Measurements from ENCODE around the gene DPYSL3. TPM values are rescaled to one million over a fixed set of nuclear protein-coding genes. Genes with fewer than 3 reads are reported as not detected.

Gene DPYSL3
- polyA plus RNA-seq, 4 donors, result 2.2 to 32.0 (median 13.7) TPM

DNA sequence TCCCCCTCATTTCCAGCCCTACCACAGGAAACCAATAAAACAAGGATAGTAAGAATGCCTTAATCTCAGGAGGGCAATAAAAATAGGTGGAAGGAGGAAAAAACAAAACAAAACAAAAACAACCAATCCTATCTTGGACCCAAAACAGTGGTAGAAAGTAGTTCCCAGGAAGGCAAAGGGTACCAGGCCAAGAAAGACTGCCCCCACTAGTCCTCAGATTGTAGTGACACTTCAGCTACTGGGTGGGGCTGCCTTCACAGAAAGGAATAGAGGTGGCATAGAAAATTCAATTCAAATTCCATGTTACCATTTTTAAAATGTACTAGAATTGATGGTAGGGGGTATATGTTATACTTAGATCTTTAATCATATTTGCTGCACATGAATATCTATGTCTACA is 59.3 kb downstream of the DPYSL3 start:
- Histone ChIP-seq H3K4me3 (ENCODE audit: low read depth in 1 of 3, low read length in 3 of 3) (no peak overlapping the region), H3K27me3 (ENCODE audit: control insufficient read depth in 3 of 3, insufficient read depth in 3 of 3, low read length in 3 of 3) (peaks cover 5 to 39% (median 8%) of the 10 kb centered on the region in 3 donors), H3K27ac (ENCODE audit: low read depth in 1 of 3, low read length in 2 of 3) (no peak overlapping the region), H3K36me3 (ENCODE audit: control insufficient read depth in 3 of 3, insufficient read depth in 2 of 3, low read depth in 1 of 3, low read length in 3 of 3) (no peaks in the 10 kb centered on the region), H3K9me3 (ENCODE audit: control insufficient read depth in 2 of 2, insufficient read depth in 1 of 2, low read depth in 1 of 2, low read length in 1 of 2) (no peaks in the 10 kb centered on the region), H3K4me1 (ENCODE audit: control insufficient read depth in 3 of 3, insufficient read depth in 2 of 3, low read depth in 1 of 3, low read length in 2 of 3) (peaks cover 0 to 10% (median 0%) of the 10 kb centered on the region in 3 donors)
- DNase-seq (no peak), FAIRE-seq (no peak)

DNA sequence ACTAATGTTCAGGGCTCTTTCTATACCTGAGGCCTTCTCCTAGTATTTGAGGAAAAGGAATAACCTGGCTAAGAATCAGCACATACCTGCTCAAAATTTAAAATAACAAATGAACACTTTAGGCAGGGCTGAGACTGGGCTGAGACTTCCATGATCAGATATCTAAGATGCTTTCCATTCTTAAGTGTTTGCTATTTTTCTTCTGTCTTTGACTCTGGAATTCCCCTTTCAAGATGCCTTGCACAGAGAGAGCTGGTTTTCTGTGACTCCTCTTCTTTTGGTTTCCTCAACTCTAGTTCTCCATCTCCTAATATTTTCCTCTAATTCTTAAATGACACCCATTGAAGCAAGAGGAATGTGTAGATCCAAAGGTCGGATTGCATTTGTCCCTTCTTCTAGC is 61.1 kb downstream of the DPYSL3 start:
- FAIRE-seq (no peak), DNase-seq (no peak)
- Histone ChIP-seq H3K27ac (ENCODE audit: low read depth in 1 of 3, low read length in 2 of 3) (no peak overlapping the region), H3K9me3 (ENCODE audit: control insufficient read depth in 2 of 2, insufficient read depth in 1 of 2, low read depth in 1 of 2, low read length in 1 of 2) (no peaks in the 10 kb centered on the region), H3K4me1 (ENCODE audit: control insufficient read depth in 3 of 3, insufficient read depth in 2 of 3, low read depth in 1 of 3, low read length in 2 of 3) (no peaks in the 10 kb centered on the region), H3K36me3 (ENCODE audit: control insufficient read depth in 3 of 3, insufficient read depth in 2 of 3, low read depth in 1 of 3, low read length in 3 of 3) (no peaks in the 10 kb centered on the region), H3K4me3 (ENCODE audit: low read depth in 1 of 3, low read length in 3 of 3) (no peak overlapping the region), H3K27me3 (ENCODE audit: control insufficient read depth in 3 of 3, insufficient read depth in 3 of 3, low read length in 3 of 3) (peaks cover 5 to 24% (median 8%) of the 10 kb centered on the region in 3 donors)
- 55 to 80% (median 64%) methylated on average over 1 of the region's 1 CpG for WGBS, 3 donors

DNA sequence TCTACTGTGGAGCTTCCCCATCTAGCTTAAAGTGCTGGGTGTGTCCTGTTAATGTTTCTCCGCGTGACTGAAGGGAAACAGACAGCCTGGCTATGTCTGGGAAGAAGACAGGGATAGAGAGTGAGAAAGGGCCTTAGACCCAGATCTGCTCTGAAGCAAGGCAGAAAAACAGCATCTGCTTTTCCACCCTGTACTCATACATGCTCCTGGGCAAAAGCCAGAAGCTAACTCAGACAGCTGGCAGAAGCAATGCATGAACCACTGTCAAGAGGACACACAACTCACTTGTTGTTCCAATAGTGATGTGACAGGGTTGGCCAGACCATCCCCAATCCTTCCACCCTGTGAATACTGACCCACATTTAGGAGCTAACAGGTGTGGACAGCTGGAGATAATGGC is 63.3 kb downstream of the DPYSL3 start:
- Histone ChIP-seq H3K4me1 (ENCODE audit: control insufficient read depth in 3 of 3, insufficient read depth in 2 of 3, low read depth in 1 of 3, low read length in 2 of 3) (no peaks in the 10 kb centered on the region), H3K36me3 (ENCODE audit: control insufficient read depth in 3 of 3, insufficient read depth in 2 of 3, low read depth in 1 of 3, low read length in 3 of 3) (no peaks in the 10 kb centered on the region), H3K4me3 (ENCODE audit: low read depth in 1 of 3, low read length in 3 of 3) (no peak overlapping the region), H3K27me3 (ENCODE audit: control insufficient read depth in 3 of 3, insufficient read depth in 3 of 3, low read length in 3 of 3) (peaks cover 0 to 5% (median 0%) of the 10 kb centered on the region in 3 donors), H3K27ac (ENCODE audit: low read depth in 1 of 3, low read length in 2 of 3) (peak overlapping the region in 1 of 3 donors; percentile 72), H3K9me3 (ENCODE audit: control insufficient read depth in 2 of 2, insufficient read depth in 1 of 2, low read depth in 1 of 2, low read length in 1 of 2) (no peaks in the 10 kb centered on the region)
- FAIRE-seq (no peak), DNase-seq (no peak)
- 61 to 90% (median 67%) methylated on average over 2 of the region's 2 CpGs for WGBS, 3 donors

DNA sequence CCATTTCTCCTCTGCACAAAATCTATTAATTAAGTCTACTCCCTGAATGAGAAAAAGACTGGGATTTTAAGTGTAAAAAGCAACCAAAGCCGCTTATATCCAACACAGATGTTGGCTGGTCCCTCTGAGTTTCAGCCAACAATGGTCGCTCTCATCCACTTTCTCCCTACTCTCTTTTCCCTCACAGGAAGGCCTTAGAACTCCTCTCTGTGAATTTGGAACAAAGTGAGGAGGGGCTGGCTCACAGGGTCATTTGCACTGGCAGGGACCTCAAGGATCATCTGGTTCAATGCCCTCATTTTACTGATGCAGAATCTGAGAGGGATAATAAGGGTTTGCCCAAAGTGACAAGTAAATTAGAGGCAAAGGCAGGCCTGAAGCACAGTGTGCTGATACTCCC is 64.0 kb downstream of the DPYSL3 start:
- WGBS, 3 donors, result 60 to 90% (median 83%) methylated on average over 2 of the region's 2 CpGs
- Histone ChIP-seq H3K36me3 (ENCODE audit: control insufficient read depth in 3 of 3, insufficient read depth in 2 of 3, low read depth in 1 of 3, low read length in 3 of 3) (no peaks in the 10 kb centered on the region), H3K27me3 (ENCODE audit: control insufficient read depth in 3 of 3, insufficient read depth in 3 of 3, low read length in 3 of 3) (no peaks in the 10 kb centered on the region), H3K4me3 (ENCODE audit: low read depth in 1 of 3, low read length in 3 of 3) (no peak overlapping the region), H3K9me3 (ENCODE audit: control insufficient read depth in 2 of 2, insufficient read depth in 1 of 2, low read depth in 1 of 2, low read length in 1 of 2) (no peaks in the 10 kb centered on the region), H3K4me1 (ENCODE audit: control insufficient read depth in 3 of 3, insufficient read depth in 2 of 3, low read depth in 1 of 3, low read length in 2 of 3) (no peaks in the 10 kb centered on the region), H3K27ac (ENCODE audit: low read depth in 1 of 3, low read length in 2 of 3) (peak overlapping the region in 1 of 3 donors; percentile 73)
- FAIRE-seq (no peak), DNase-seq (no peak)

DNA sequence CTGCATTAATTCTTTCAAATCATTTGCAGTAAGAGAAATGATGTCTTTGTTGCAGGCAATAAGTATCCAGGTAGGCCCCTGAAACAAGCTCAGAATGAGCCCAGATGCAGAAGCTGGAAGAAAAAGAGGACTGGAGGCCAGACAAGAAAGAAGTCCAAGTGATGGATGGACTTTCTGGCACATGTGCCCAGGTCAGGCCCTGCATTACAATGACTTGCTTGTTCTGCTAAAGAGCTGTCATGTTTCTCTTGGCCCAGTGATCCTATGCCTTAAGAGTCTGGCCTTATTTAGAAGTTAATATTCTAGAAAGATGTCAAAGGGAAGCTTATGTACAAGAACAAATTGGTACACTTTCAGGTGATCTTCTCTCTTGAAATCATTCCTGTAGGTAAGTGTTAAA is 64.8 kb downstream of the DPYSL3 start:
- DNase-seq, result no peak
- H3K4me1 ChIP-seq (ENCODE audit: control insufficient read depth in 3 of 3, insufficient read depth in 2 of 3, low read depth in 1 of 3, low read length in 2 of 3), result no peaks in the 10 kb centered on the region
- no peaks in the 10 kb centered on the region for H3K36me3 ChIP-seq (ENCODE audit: control insufficient read depth in 3 of 3, insufficient read depth in 2 of 3, low read depth in 1 of 3, low read length in 3 of 3)
- H3K9me3 ChIP-seq (ENCODE audit: control insufficient read depth in 2 of 2, insufficient read depth in 1 of 2, low read depth in 1 of 2, low read length in 1 of 2), result no peaks in the 10 kb centered on the region
- H3K27ac ChIP-seq (ENCODE audit: low read depth in 1 of 3, low read length in 2 of 3), result peak overlapping the region in 1 of 3 donors; percentile 27
- no peak for FAIRE-seq
- H3K27me3 ChIP-seq (ENCODE audit: control insufficient read depth in 3 of 3, insufficient read depth in 3 of 3, low read length in 3 of 3), result no peaks in the 10 kb centered on the region
- H3K4me3 ChIP-seq (ENCODE audit: low read depth in 1 of 3, low read length in 3 of 3), result no peak overlapping the region

DNA sequence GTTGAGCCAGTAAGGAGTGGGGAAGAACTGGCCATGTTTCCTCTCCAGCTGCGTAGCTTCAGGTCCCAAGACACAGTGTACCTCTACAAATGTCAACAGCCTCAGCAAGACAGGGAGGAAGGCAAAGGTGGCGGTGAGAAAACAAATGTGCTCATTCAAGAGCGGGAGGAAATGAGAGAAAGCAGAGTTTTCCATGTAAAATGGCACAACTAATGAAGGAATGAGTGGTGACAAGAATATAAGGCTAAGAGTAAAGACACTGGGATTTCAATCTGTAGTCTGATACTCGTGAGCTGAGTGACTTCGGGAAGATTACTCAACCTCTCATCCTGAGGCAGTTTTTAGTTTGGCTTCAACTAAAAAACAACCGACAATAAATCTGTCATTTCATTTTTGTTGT is 67.6 kb downstream of the DPYSL3 start:
- peaks cover 0 to 3% (median 0%) of the 10 kb centered on the region in 3 donors for H3K4me1 ChIP-seq (ENCODE audit: control insufficient read depth in 3 of 3, insufficient read depth in 2 of 3, low read depth in 1 of 3, low read length in 2 of 3)
- no peak for DNase-seq
- no peaks in the 10 kb centered on the region for H3K27me3 ChIP-seq (ENCODE audit: control insufficient read depth in 3 of 3, insufficient read depth in 3 of 3, low read length in 3 of 3)
- H3K27ac ChIP-seq (ENCODE audit: low read depth in 1 of 3, low read length in 2 of 3), result no peak overlapping the region
- H3K9me3 ChIP-seq (ENCODE audit: control insufficient read depth in 2 of 2, insufficient read depth in 1 of 2, low read depth in 1 of 2, low read length in 1 of 2), result no peaks in the 10 kb centered on the region
- no peak for FAIRE-seq
- H3K4me3 ChIP-seq (ENCODE audit: low read depth in 1 of 3, low read length in 3 of 3), result no peak overlapping the region
- H3K36me3 ChIP-seq (ENCODE audit: control insufficient read depth in 3 of 3, insufficient read depth in 2 of 3, low read depth in 1 of 3, low read length in 3 of 3), result no peaks in the 10 kb centered on the region
- 81 to 93% (median 87%) methylated on average over 6 of the region's 6 CpGs for WGBS, 3 donors

DNA sequence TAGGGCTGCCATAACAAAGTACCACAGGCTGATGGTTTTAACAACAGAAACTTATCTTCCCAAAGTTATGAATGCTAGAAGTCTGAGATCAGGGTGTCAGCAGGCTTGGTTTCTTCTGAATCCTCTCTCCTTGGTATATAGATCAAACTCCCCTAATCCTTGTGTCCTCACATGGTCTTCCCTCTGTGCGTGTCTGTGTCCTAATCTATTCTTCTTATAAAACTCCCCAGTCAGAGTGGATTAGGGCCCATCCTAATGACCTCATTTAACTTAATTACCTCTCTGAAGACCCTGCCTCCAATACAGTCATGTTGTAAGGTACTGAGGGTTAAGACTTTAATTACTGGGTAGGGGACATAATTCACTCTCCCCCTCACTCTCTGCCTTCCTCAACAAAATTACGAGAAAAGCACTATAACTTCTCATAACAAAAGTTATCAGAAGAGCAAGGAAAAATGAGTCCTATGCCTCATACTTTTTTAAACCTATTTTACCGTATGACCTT is 68.6 kb downstream of the DPYSL3 start:
- Histone ChIP-seq H3K36me3 (ENCODE audit: control insufficient read depth in 3 of 3, insufficient read depth in 2 of 3, low read depth in 1 of 3, low read length in 3 of 3) (no peaks in the 10 kb centered on the region), H3K4me3 (ENCODE audit: low read depth in 1 of 3, low read length in 3 of 3) (no peak overlapping the region), H3K4me1 (ENCODE audit: control insufficient read depth in 3 of 3, insufficient read depth in 2 of 3, low read depth in 1 of 3, low read length in 2 of 3) (peaks cover 0 to 3% (median 0%) of the 10 kb centered on the region in 3 donors), H3K27me3 (ENCODE audit: control insufficient read depth in 3 of 3, insufficient read depth in 3 of 3, low read length in 3 of 3) (no peaks in the 10 kb centered on the region), H3K9me3 (ENCODE audit: control insufficient read depth in 2 of 2, insufficient read depth in 1 of 2, low read depth in 1 of 2, low read length in 1 of 2) (no peaks in the 10 kb centered on the region), H3K27ac (ENCODE audit: low read depth in 1 of 3, low read length in 2 of 3) (no peak overlapping the region)
- no peak for DNase-seq
- WGBS, 3 donors, result 88 to 92% (median 91%) methylated on average over 3 of the region's 3 CpGs
- FAIRE-seq, result no peak

DNA sequence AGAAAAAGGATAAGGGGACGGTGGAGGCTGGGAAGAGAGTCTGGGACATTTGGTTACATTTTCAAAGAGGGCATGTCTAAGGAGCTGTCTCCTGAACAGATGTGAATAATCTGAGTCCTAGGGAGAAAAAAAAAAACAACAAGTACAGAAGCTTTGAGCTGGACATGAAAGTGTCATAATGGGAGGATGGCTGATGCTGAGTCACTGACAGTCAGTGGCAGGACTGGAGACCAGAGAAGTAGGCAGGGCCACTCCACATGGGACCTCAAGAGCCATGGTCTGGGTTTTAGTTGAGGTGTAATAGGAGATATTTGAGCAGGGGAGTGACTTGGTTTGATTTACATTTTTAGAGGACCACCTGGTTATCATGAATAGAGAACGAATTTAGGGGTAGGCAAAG is 70.6 kb downstream of the DPYSL3 start:
- Histone ChIP-seq H3K27me3 (ENCODE audit: control insufficient read depth in 3 of 3, insufficient read depth in 3 of 3, low read length in 3 of 3) (no peaks in the 10 kb centered on the region), H3K4me1 (ENCODE audit: control insufficient read depth in 3 of 3, insufficient read depth in 2 of 3, low read depth in 1 of 3, low read length in 2 of 3) (peaks cover 0 to 3% (median 0%) of the 10 kb centered on the region in 3 donors), H3K9me3 (ENCODE audit: control insufficient read depth in 2 of 2, insufficient read depth in 1 of 2, low read depth in 1 of 2, low read length in 1 of 2) (no peaks in the 10 kb centered on the region), H3K36me3 (ENCODE audit: control insufficient read depth in 3 of 3, insufficient read depth in 2 of 3, low read depth in 1 of 3, low read length in 3 of 3) (no peaks in the 10 kb centered on the region), H3K27ac (ENCODE audit: low read depth in 1 of 3, low read length in 2 of 3) (no peak overlapping the region), H3K4me3 (ENCODE audit: low read depth in 1 of 3, low read length in 3 of 3) (no peak overlapping the region)
- no peak for FAIRE-seq
- no peak for DNase-seq
- WGBS, 3 donors, result 83 to 88% (median 84%) methylated on average over 2 of the region's 2 CpGs

DNA sequence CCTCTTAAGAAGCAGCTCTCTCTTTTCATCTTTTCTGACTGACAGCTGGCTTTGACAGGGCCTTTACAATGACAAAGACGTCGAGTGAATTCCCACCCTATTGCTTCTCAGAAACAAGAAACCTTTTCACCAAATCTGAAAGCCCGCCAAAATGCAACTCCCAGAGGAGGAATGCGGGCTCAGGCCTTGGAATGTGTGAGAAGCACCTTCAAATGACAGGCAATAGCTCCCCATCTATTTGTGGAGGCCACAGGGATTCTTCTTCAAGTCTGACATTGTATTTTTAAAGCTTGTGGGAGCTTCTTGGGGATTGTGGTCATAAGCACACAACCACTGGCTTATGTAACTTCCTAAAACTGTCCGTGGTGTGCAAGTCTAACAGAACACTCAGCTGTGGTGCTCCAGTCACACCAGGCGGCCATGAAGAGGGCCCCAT is 72.7 kb downstream of the DPYSL3 start:
- WGBS, 3 donors, result 70 to 85% (median 73%) methylated on average over 6 of the region's 6 CpGs
- no peak overlapping the region for H3K27ac ChIP-seq (ENCODE audit: low read depth in 1 of 3, low read length in 2 of 3)
- no peak overlapping the region for H3K4me3 ChIP-seq (ENCODE audit: low read depth in 1 of 3, low read length in 3 of 3)
- peaks cover 0 to 4% (median 3%) of the 10 kb centered on the region in 3 donors for H3K4me1 ChIP-seq (ENCODE audit: control insufficient read depth in 3 of 3, insufficient read depth in 2 of 3, low read depth in 1 of 3, low read length in 2 of 3)
- FAIRE-seq (no peak), DNase-seq (no peak)
- H3K36me3 ChIP-seq (ENCODE audit: control insufficient read depth in 3 of 3, insufficient read depth in 2 of 3, low read depth in 1 of 3, low read length in 3 of 3), result no peaks in the 10 kb centered on the region
- H3K27me3 ChIP-seq (ENCODE audit: control insufficient read depth in 3 of 3, insufficient read depth in 3 of 3, low read length in 3 of 3), result no peaks in the 10 kb centered on the region
- no peaks in the 10 kb centered on the region for H3K9me3 ChIP-seq (ENCODE audit: control insufficient read depth in 2 of 2, insufficient read depth in 1 of 2, low read depth in 1 of 2, low read length in 1 of 2)
